Lower leg skin (tissue), 3 donors: Measurements from ENCODE around the gene SIGLEC10.

Experiments
- CTCF ChIP-seq, 3 donors: fragments of 450-650 bp; IDR thresholded peaks; one replicate each; pipeline ENCODE4 v1.5.1; 2016; ENCODE audit warnings: antibody characterized with exemption in 3 of 3, mild to moderate bottlenecking in 3 of 3, moderate library complexity in 2 of 3
- POLR2A ChIP-seq, 2 donors: fragments of 450-650 bp; IDR thresholded peaks; one replicate each; pipeline ENCODE4 v1.6.1; 2016 to 2017; ENCODE audit warnings: antibody characterized with exemption in 2 of 2, mild to moderate bottlenecking in 1 of 2, moderate library complexity in 1 of 2

- no peak for TF ChIP-seq POLR2A (IDR thresholded peaks at IDR 0.05)
- no peak for TF ChIP-seq CTCF (IDR thresholded peaks at IDR 0.05)
Measured at GRCh38 chr19:51415187-51415586, 2.3 kb downstream of the SIGLEC10 start.
